BLaER1 (cell line): Measurements from ENCODE around the gene CNOT9.
"Not testable (repeated sequence)": the region's sequence is repeated elsewhere in the genome, so short reads cannot be mapped to it uniquely, and the experiment has no call there.

Experiments used
- H3K27ac ChIP-seq: shearing (Covaris generic); formaldehyde crosslinking; 2 replicates; pipeline ENCODE4 v1.8.1; 2022
- H3K27me3 ChIP-seq: shearing (Covaris generic); formaldehyde crosslinking; 2 replicates; pipeline ENCODE4 v1.8.1; 2022
- H3K36me3 ChIP-seq: shearing (Covaris generic); formaldehyde crosslinking; 2 replicates; pipeline ENCODE4 v1.8.1; 2022
- H3K4me1 ChIP-seq: shearing (Covaris generic); formaldehyde crosslinking; 2 replicates; pipeline ENCODE4 v1.8.1; 2022
- H3K4me2 ChIP-seq: shearing (Covaris generic); formaldehyde crosslinking; 2 replicates; pipeline ENCODE4 v1.8.1; 2022
- H3K4me3 ChIP-seq: shearing (Covaris generic); formaldehyde crosslinking; 2 replicates; pipeline ENCODE4 v1.8.1; 2022
- H3K9ac ChIP-seq: shearing (Covaris generic); formaldehyde crosslinking; 2 replicates; pipeline ENCODE4 v1.8.1; 2022
- H3K9me3 ChIP-seq: shearing (Covaris generic); formaldehyde crosslinking; 2 replicates; pipeline ENCODE4 v1.8.1; 2022
- H4K20me1 ChIP-seq: shearing (Covaris generic); formaldehyde crosslinking; 2 replicates; pipeline ENCODE4 v1.8.1; 2022
- Cebpa-rat ChIP-seq: shearing (Covaris generic); IDR thresholded peaks from 2 replicates; pipeline ENCODE4 v1.8.1; 2022

CNOT9 gene

GRCh38 chr2:218547978-218548377 lies 20.7 kb upstream of the CNOT9 start:
- H3K36me3 ChIP-seq = peaks cover 89% of the 10 kb centered on the region
- no peaks in the 10 kb centered on the region for H3K4me1 ChIP-seq
- no peaks in the 10 kb centered on the region for H3K9me3 ChIP-seq
- H4K20me1 ChIP-seq = no peaks in the 10 kb centered on the region
- H3K9ac ChIP-seq = no peak overlapping the region
- H3K27me3 ChIP-seq = no peaks in the 10 kb centered on the region
- no peak overlapping the region for H3K4me2 ChIP-seq
- no peak for TF ChIP-seq Cebpa-rat
- no peak overlapping the region for H3K27ac ChIP-seq
- no peak overlapping the region for H3K4me3 ChIP-seq

GRCh38 chr2:218554225-218554624 lies 14.4 kb upstream of the CNOT9 start:
- not testable (repeated sequence) for H3K4me2 ChIP-seq, H3K9me3 ChIP-seq
- H3K36me3 ChIP-seq = peaks cover 82% of the 10 kb centered on the region

GRCh38 chr2:218555527-218555926 lies 13.1 kb upstream of the CNOT9 start:
- Histone ChIP-seq H3K27ac (no peak overlapping the region), H3K9me3 (no peaks in the 10 kb centered on the region)

More at GRCh38 chr2:218554225-218554624, 14.4 kb upstream of the CNOT9 start:
- H3K9ac ChIP-seq, H4K20me1 ChIP-seq, H3K27me3 ChIP-seq, H3K27ac ChIP-seq, H3K4me1 ChIP-seq, H3K4me3 ChIP-seq: not testable (repeated sequence)

GRCh38 chr2:218557941-218558340 lies 10.7 kb upstream of the CNOT9 start:
- H3K9ac ChIP-seq = no peak overlapping the region
- peaks cover 7% of the 10 kb centered on the region; the same call in 1 of the 2 replicates for H3K4me1 ChIP-seq
- H3K4me2 ChIP-seq = no peak overlapping the region
- no peaks in the 10 kb centered on the region for H3K9me3 ChIP-seq
- H3K36me3 ChIP-seq = peaks cover 87% of the 10 kb centered on the region
- H3K4me3 ChIP-seq = no peak overlapping the region
- H4K20me1 ChIP-seq = peaks cover 27% of the 10 kb centered on the region
- H3K27ac ChIP-seq = no peak overlapping the region
- H3K27me3 ChIP-seq = no peaks in the 10 kb centered on the region
- TF ChIP-seq Cebpa-rat = no peak

More at GRCh38 chr2:218555527-218555926, 13.1 kb upstream of the CNOT9 start:
- peaks cover 7% of the 10 kb centered on the region; the same call in 1 of the 2 replicates for H3K4me1 ChIP-seq
- H3K4me2 ChIP-seq = no peak overlapping the region
- H3K9ac ChIP-seq = no peak overlapping the region
- no peaks in the 10 kb centered on the region for H3K27me3 ChIP-seq
- H4K20me1 ChIP-seq = peaks cover 5% of the 10 kb centered on the region; the same call in 1 of the 2 replicates
- no peak overlapping the region for H3K4me3 ChIP-seq
- peaks cover 86% of the 10 kb centered on the region for H3K36me3 ChIP-seq
- no peak for TF ChIP-seq Cebpa-rat

GRCh38 chr2:218558986-218559385 lies 9.7 kb upstream of the CNOT9 start:
- no peak overlapping the region for H3K9ac ChIP-seq
- H3K27ac ChIP-seq = no peak overlapping the region
- no peak overlapping the region for H3K4me2 ChIP-seq
- no peaks in the 10 kb centered on the region for H3K27me3 ChIP-seq
- H3K4me3 ChIP-seq = no peak overlapping the region
- H3K4me1 ChIP-seq = peaks cover 7% of the 10 kb centered on the region; the same call in 1 of the 2 replicates
- peaks cover 37% of the 10 kb centered on the region for H4K20me1 ChIP-seq
- no peak for TF ChIP-seq Cebpa-rat
- no peaks in the 10 kb centered on the region for H3K9me3 ChIP-seq
- H3K36me3 ChIP-seq = peaks cover 87% of the 10 kb centered on the region

GRCh38 chr2:218564056-218564455 lies 4.6 kb upstream of the CNOT9 start:
- no peak overlapping the region for H3K27ac ChIP-seq
- no peak for TF ChIP-seq Cebpa-rat
- no peaks in the 10 kb centered on the region for H3K9me3 ChIP-seq
- H3K4me2 ChIP-seq = no peak overlapping the region
- no peak overlapping the region for H3K9ac ChIP-seq
- no peak overlapping the region for H3K4me3 ChIP-seq
- H4K20me1 ChIP-seq = peaks cover 65% of the 10 kb centered on the region
- peaks cover 62% of the 10 kb centered on the region for H3K36me3 ChIP-seq
- no peaks in the 10 kb centered on the region for H3K27me3 ChIP-seq
- H3K4me1 ChIP-seq = peaks cover 22% of the 10 kb centered on the region

- Histone ChIP-seq H3K27ac (no peak overlapping the region), H3K36me3 (peaks cover 46% of the 10 kb centered on the region), H3K4me2 (peak overlapping the region; percentile 90), H3K9ac (no peak overlapping the region), H3K9me3 (no peaks in the 10 kb centered on the region), H3K27me3 (no peaks in the 10 kb centered on the region), H4K20me1 (peaks cover 71% of the 10 kb centered on the region), H3K4me3 (no peak overlapping the region), H3K4me1 (peaks cover 38% of the 10 kb centered on the region)
- no peak for TF ChIP-seq Cebpa-rat
These were observed 2.3 kb upstream of the CNOT9 start for GRCh38 chr2:218566296-218566695.

- H3K4me1 ChIP-seq = peaks cover 43% of the 10 kb centered on the region
- peak overlapping the region; percentile 87 for H3K27ac ChIP-seq
- H3K4me3 ChIP-seq = peak overlapping the region; percentile 94
- peak overlapping the region; percentile 91 for H3K9ac ChIP-seq
- peaks cover 48% of the 10 kb centered on the region for H3K36me3 ChIP-seq
- no peaks in the 10 kb centered on the region for H3K27me3 ChIP-seq
- H3K4me2 ChIP-seq = peak overlapping the region; percentile 90
- peaks cover 73% of the 10 kb centered on the region for H4K20me1 ChIP-seq
- no peaks in the 10 kb centered on the region for H3K9me3 ChIP-seq
- TF ChIP-seq Cebpa-rat = no peak
These were observed 846 bp upstream of the CNOT9 start for GRCh38 chr2:218567797-218568189.

GRCh38 chr2:218569038-218569431 lies 396 bp downstream of the CNOT9 start:
- no peaks in the 10 kb centered on the region for H3K27me3 ChIP-seq

GRCh38 chr2:218569661-218570500 lies 1.2 kb downstream of the CNOT9 start:
- Histone ChIP-seq H3K4me2 (peak overlapping the region; percentile 91), H3K36me3 (peaks cover 48% of the 10 kb centered on the region), H3K4me1 (peaks cover 43% of the 10 kb centered on the region), H3K27ac (peak overlapping the region; percentile 97), H3K4me3 (peak overlapping the region; percentile 94), H3K9ac (peak overlapping the region; percentile 97), H3K27me3 (no peaks in the 10 kb centered on the region), H4K20me1 (peaks cover 76% of the 10 kb centered on the region), H3K9me3 (no peaks in the 10 kb centered on the region)
- TF ChIP-seq Cebpa-rat = no peak

More at GRCh38 chr2:218569038-218569431, 396 bp downstream of the CNOT9 start:
- Histone ChIP-seq H3K4me2 (peak overlapping the region; percentile 91), H3K36me3 (peaks cover 48% of the 10 kb centered on the region), H3K4me3 (peak overlapping the region; percentile 94), H3K4me1 (peaks cover 43% of the 10 kb centered on the region), H3K27ac (peak overlapping the region; percentile 97), H3K9ac (peak overlapping the region; percentile 97), H4K20me1 (peaks cover 74% of the 10 kb centered on the region), H3K9me3 (no peaks in the 10 kb centered on the region)
- no peak for TF ChIP-seq Cebpa-rat
